GM20431 (cell line): ENCODE measurements around the gene KRT33B.
"Not testable (repeated sequence)": the region's sequence is repeated elsewhere in the genome, so short reads cannot be mapped to it uniquely, and the experiment has no call there.

Source experiments
- in situ Hi-C: fragments of 300-500 bp; cut with MseI, MboI; formaldehyde crosslinking; loops from one replicate; pipeline ENCODE4 v1.15.0; 2020; ENCODE audit warnings: low sequenced_read_pairs; ENCODE audit not compliant: unreplicated experiment

KRT33B gene

GRCh38 chr17:41351177-41351576, 18.4 kb downstream of the KRT33B start:
- in situ Hi-C loops: no loop called here

- in situ Hi-C loops: not testable (repeated sequence)
Measured at GRCh38 chr17:41350381-41350878, 19.2 kb downstream of the KRT33B start, which contains the start of gene KRT33A. Gene KRT33A, minus strand, starts transcription at chr17:41350828. Its CDS starts 61 bp downstream, at chr17:41350767.

- in situ Hi-C loops: no loop called here
Measured at GRCh38 chr17:41347869-41348760, 21.5 kb downstream of the KRT33B start.

GRCh38 chr17:41346421-41346820, 23.2 kb downstream of the KRT33B start:
- in situ Hi-C loops: not testable (repeated sequence)

GRCh38 chr17:41345992-41346391, 23.6 kb downstream of the KRT33B start:
- in situ Hi-C loops: no loop called here

- in situ Hi-C loops: no loop called here
Measured at GRCh38 chr17:41343029-41343428, 26.6 kb downstream of the KRT33B start.

GRCh38 chr17:41340934-41341861, 28.4 kb downstream of the KRT33B start:
- in situ Hi-C loops: no loop called here

- in situ Hi-C loops: no loop called here
Measured at GRCh38 chr17:41340494-41340893, 29.1 kb downstream of the KRT33B start.

GRCh38 chr17:41339571-41340172, 29.9 kb downstream of the KRT33B start:
- in situ Hi-C loops: no loop called here

GRCh38 chr17:41338961-41339485, 30.6 kb downstream of the KRT33B start:
- in situ Hi-C loops: no loop called here

- in situ Hi-C loops: no loop called here
Measured at GRCh38 chr17:41335747-41336146, 33.9 kb downstream of the KRT33B start.

- in situ Hi-C loops: no loop called here
Measured at GRCh38 chr17:41334385-41335305, 35.0 kb downstream of the KRT33B start.

- in situ Hi-C loops: no loop called here
Measured at GRCh38 chr17:41333836-41334235, 35.8 kb downstream of the KRT33B start.

GRCh38 chr17:41333098-41333497, 36.5 kb downstream of the KRT33B start:
- in situ Hi-C loops: no loop called here

GRCh38 chr17:41332239-41332638, 37.4 kb downstream of the KRT33B start:
- in situ Hi-C loops: no loop called here

GRCh38 chr17:41331606-41332005, 38.0 kb downstream of the KRT33B start:
- in situ Hi-C loops: no loop called here

- in situ Hi-C loops: no loop called here
Measured at GRCh38 chr17:41329279-41329948, 40.2 kb downstream of the KRT33B start.

GRCh38 chr17:41328207-41328606, 41.4 kb downstream of the KRT33B start:
- in situ Hi-C loops: no loop called here
